NCI-H146 treated with DMSO at 0.1 percent for 48 hours (cell line): ENCODE data around the gene GABRR1.
"Not testable (repeated sequence)": the region's sequence is repeated elsewhere in the genome, so short reads cannot be mapped to it uniquely, and the experiment has no call there.

Experiments used
- DNase-seq: peaks from one replicate; lab custom pipeline; 2025; ENCODE audit not compliant: unreplicated experiment; lab: John Stamatoyannopoulos, UW

GABRR1 gene

DNA sequence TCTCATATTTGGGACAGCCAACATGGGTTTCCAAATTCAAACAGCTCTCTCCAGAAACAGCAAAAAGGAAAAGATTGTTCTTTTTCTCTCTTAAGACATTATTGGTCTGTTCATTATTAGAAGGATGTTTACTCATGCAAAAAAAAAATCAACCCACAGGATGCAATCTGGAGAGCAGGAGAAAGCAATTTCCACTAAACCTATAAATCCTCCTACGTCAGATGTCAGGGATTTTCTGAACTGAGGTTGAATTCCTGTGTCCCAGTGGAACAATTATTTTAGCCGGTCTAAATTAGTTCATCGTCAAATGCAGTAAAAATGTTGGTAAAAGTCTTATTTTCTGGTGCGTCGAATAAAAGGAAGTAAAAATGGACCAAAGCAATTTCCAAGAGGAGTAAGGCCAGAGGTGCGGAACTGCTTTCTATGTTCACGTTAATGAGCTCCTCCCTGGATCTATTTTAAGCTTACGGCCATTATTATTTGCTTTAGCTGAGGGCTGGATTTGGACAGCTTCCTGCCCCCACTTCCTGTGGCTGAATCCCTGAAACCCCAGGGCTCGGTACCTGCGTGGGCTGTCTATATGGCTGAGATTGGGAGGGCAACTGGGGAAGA, at the start of gene GABRR1:
Gene GABRR1, minus strand, starts transcription at position 60 of the 612 bp plus-strand sequence. Its CDS starts 36 bp downstream, at position 24.
- no peak for DNase-seq

DNA sequence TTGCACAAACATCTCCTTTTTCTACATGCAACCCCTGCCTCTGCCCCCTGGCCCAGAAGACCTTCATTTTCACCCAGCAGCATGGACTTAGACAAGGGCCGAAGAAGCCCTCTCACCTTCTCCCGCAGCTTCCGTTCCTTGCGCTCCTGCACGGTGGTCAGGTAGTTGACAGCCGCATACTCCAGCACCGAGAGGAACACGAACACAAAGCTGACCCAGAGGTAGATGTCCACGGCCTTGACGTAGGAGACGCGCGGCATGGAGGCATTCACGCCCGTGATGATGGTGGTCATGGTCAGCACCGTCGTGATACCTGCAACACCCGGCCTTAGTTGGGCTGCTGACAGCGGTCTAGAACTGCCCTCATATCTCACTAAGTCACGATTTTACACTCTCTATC, 47.1 kb upstream of the GABRR1 start:
- DNase-seq = no peak

DNA sequence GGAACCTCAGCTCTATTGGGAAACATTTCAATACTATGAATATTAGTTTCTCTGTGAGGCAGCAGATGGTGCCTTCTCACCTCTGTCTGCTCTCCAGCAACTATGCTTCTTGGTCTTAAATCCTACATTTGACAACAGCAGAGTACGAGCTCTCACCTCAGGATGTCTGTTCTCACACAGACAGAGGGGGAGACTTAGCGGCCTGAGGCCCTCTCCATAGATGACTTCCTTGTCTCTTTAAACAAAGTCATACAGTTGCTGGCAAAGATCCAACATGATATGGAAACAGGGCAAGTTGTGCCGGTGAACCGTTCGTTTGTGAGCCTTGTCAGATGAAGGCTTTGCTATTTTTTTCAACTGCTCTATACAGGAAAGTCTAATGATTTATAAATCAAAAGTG, 43.7 kb upstream of the GABRR1 start:
- DNase-seq = peak; percentile 37

DNA sequence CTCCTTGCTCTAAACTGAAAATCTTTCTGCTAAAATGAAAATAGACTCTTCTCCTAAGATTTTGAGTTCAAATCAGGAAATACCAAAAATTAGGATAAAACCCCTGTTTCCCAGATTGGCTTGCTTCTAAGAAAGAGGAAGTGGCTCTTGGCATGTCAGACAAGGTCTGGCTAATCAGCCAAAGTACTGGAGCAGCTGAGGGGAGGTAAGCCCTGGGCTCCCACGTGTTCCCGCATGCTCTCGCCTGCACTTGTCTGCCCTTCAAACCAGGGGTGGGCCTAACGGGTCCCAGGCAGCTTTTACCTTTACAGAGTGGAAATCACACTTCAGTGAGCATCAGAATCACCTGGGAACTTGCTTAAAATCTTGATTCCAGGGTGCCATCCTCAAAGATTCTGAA, 43.2 kb upstream of the GABRR1 start:
- DNase-seq = no peak

DNA sequence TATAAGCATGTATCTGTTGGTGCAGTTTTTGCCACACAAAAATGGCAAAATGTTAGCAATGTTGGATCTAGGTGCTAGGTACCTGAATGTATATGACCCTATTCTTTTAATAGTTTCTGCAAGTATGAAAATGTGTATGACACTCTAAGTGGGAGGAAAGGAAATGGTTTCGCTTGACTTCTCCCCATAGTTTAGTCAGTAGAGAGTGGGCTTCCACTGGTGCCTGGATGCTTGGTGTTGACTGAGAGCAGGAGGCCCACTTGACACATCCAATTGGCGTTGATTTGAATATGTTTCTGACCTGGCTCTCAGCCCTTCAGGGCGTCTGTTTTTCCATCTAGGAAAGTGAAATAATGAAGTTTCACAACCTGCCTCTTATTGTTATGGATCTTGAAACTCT, 41.8 kb upstream of the GABRR1 start:
- DNase-seq = no peak

DNA sequence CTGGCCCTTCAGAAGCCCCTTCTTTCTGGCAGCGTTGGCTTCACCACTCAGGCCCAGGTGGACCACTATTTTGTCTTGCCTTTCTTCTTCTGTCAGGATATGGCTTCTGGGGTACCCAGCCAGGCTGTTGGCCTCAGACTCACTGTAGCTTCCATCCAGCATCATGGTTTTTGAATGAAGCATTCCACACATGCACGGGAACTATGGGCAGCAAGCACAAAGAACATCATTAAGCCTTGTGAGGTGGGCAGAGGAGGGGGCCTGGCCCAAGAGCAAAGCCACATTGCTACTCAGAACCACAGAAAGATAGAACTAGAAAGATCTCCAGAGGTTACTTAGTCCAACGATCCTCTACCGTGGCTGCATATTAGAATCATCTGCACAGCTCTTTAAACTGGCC, 40.6 kb upstream of the GABRR1 start:
- no peak for DNase-seq

DNA sequence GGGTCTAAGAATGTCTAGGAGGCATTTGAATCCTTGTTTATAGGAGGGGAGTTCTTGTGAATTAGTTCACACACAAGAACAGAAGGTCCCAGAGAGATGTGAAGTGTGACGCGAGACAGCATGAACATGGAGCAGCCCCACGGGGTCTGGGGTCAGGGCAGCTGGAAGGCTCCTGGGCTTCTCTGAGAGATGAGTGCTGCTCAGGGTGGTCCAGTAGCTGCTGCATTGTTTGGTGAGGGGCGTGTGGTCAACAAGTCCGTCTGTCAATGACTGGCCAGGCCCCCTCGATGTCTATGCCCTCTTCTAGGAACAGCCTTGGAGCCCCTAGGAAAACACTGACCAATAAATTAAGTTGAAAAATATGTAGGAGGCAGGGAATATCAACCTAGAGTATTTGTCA, 40.2 kb upstream of the GABRR1 start:
- DNase-seq = no peak

DNA sequence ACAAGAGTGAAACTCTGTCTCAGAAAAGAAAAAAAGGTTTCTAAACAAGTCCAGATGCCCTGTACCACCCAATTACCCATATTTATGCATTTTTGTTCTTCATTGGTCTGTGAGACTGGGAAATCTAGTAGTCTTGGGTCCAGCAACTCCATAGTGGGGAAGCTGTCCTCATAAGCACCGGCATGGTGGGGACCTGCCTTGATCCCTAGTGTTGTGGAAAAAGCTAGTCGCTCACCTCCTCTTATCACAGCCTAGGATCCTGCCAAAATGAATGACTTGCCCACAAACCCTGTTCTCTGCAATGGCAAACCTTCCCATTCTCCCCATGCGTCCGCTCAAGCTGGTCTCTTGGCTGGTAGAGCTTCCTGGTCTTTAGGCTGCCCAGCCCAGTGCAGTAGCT, 38.3 kb upstream of the GABRR1 start:
- DNase-seq = no peak

DNA sequence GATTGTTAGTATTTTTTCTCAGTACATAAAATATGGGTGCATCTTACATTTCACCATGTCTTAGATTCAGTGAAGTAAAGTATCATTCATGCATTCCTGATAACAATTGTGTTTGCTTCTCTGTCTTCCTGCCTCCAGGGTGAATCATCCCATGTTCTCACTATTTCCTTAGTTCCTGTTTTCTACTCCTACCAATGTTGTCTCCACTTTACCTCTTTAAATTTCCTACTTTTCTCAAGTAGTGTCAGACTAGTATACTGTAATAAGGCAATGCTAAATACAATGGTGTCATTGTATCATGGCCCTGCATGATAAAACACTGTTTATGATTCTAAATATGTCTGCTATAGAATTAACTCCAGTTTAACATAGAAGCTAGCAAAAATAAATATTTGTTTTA, 37.4 kb upstream of the GABRR1 start:
- DNase-seq = no peak

DNA sequence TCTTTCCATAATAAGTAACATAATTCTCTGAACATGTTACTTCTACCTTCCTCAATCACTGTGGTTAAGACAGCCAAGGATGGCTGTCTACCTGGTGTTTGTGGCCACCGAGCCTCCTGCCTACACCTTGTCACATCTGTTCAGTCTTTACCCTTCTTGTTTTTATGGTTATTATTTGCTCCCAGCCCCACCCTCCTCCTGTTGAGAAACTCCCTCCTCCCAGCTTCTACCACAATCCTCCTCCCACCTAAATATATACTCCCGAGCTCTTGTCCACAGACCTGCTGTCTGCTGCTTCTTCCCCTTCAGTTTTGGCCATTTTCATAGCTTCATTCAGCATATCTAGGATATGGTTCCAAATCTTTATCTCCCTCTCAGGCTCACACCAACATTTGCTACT, 35.7 kb upstream of the GABRR1 start:
- no peak for DNase-seq

DNA sequence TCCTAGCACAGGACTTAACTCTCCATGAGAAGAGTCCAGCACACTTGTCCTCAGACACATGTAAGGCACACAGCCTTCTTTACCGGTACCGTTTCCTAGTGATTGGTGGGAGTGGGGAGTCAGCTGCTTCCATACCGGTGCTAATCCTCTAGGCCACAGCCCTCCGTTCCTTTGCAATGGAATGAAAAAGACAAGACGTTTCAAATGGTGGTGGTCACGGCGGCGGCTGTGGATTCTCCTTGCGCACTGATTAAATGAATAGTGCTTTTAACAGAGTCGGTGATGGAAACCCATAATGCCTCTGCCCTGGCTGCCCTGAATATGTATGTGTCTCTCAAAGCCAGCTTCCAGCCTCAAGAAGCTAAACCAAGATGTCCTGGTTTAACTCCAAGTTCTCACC, 34.8 kb upstream of the GABRR1 start:
- no peak for DNase-seq

DNA sequence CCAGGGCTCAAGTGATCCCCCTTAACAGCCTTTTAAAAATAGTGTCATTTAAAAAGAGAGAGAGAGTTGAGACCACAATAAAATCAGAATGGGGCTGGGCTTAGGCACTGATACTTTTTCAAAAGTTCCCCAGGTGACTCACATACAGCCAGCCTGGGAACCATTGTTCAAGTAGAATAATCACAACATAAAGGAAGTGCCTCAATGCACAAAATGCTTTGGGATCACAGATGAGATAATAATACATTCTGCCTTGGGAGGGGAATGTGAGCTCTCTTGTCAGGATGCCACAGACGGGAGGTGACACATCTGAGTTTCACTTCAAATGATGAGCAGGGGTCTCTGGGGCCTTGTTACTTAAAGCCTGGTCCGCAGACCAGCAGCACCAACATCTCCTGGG, 34.0 kb upstream of the GABRR1 start:
- DNase-seq = no peak

DNA sequence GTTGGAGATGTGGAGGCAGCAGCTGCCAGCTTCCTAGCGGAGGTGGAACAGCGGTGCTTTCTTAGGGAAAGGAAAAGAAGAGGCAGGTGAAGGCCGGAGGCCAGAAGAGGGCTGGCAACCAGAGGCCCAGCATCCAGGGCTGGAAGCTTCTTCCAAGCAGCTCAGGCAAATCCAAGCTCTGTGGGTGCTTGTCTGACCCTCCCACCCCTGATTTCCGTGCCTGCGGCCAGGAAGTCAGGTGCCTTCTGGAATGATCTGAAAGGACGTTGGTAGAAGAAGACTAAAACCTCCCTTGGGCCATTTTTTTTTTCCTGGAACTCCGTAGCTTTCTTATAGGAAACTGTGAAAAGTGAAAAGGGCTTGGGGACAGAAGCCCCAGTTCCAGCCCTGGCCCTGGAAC, 33.1 kb upstream of the GABRR1 start:
- DNase-seq = no peak

DNA sequence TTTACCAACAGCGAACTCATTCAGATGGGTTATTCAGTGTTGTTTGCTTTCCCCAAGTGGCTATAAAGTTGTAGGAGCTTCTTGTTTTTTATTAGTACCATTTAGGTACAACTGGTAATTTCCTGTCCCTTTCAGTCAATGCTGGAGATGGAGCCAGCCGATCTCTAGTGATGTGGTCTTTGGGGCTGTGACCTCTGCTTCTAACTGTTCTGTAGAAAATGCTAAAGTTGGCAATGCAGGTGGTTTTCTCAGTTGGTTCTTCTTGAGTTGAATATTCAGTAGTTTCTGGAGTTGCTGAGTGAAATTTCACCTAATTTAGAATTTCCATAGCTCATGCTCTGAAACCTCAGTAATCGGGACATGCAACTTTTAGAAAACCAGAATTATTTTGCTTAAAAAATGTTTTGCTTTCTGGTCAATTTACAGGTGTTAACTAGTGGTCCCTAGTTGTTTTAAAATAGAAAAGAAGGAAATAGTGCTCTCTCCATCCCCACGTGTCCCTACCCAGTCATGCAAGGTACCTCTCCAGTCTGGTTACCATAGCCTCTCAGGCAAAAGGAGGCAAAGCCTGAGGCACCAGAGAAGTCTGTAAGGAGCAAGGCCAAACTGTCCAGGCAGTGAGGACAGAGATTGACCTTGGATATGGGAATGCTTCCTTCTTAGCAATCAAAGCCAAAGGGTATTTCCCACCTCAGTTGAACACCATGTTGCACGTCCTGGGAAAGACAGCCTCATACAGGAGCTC, 27.3 kb upstream of the GABRR1 start:
- no peak for DNase-seq

DNA sequence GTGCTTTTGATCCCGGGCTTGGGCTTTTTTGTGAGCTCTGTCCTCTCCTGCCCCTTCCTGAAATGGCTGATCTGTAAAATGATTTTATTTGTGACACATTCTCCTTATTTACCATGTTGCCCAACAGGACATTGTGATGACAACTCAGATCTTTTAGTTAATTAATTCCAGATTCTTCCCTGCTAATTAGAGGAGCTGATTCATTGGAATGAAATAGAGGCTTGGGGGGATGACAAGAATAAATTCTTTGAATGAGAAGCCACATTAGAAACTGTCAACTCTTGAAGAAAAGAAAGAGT, 26.1 kb upstream of the GABRR1 start:
- DNase-seq = no peak

DNA sequence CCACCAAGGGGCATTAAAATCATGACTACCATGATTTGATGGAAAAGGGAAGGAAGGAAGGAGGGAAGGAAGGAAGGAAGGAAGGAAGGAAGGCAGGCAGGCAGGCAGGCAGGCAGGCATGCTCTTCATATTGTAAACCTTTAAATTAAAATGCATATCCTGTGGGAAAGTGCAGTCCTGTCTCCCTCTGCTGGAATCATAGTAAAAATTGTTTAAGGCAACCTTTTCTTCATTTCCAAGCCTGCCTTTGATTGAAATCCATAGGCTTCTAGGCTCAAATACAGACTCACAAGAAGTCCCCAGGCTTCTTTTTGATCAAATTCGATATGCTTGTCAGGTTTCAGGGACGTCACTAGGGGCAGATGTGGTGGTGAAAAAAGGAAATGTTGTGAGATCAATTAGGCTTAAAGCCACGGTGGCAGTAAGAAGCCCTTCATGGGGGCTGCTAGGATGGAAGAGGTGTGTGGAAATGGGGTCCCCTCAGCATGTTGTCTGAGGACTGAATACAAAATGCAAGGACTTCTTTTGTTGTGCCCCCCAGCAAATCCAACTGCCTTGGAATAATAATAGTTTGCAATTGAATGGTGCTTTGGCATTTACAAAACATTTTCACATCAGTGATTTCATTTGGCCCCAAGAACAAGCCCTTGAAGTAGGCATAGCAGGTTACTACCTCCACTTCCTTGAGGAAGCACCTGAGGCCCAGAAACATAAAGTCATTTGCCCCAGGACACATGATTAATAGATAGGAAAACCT, 25.6 kb upstream of the GABRR1 start:
- peak; percentile 56 for DNase-seq

DNA sequence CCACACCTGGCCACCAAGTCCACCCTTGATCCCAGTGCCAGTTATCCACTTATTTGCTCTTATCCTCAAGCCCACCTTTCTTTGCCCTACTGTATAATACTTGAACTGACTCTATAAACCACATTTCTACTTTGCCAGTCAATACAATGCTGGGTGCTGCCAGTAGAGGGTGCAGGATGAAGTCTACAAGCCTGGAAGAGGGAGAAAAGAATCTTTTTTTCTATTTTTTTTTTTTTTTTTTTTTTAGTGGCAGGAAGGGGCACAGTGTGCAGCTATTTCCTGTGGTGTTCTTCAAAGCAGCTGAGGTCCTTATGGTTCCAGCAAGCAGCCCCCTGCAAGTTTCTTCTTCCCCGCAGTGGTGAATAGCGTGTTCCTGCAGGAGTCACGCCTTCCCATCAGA, 22.2 kb upstream of the GABRR1 start:
- no peak for DNase-seq

DNA sequence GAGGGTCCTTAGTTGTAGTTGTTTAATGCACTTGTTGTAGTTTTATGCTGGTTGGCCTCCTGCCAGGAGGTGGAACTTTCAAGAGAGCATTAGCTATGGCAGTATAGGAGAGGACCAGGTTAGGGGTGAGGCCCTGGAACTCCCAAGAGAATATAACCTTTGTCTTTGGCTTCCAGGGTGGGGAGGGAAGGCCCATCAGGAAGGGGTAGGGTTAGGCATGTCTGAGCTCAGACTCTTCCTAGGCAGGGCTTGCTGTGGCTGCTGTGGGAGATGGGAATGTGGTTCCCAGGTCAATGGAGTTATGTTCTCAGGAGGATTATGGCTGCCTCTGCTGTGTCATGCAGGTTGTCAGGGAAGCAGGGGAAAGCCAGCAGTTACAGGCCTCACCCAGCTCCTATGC, 20.0 kb upstream of the GABRR1 start:
- no peak for DNase-seq

DNA sequence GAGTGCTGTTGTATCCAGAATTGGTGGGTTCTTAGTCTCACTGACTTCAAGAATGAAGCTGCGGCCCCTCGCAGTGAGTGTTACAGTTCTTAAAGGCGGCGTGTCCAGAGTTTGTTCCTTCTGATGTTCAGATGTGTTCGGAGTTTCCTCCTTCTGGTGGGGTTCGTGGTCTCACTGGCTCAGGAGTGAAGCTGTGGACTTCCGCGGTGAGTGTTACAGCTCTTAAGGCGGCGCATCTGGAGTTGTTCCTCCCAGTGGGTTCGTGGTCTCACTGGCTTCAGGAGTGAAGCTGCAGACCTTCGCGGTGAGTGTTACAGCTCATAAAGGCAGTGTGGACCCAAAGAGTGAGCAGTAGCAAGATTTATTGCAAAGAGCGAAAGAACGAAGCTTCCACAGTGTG, 16.4 kb upstream of the GABRR1 start:
- DNase-seq = not testable (repeated sequence)

DNA sequence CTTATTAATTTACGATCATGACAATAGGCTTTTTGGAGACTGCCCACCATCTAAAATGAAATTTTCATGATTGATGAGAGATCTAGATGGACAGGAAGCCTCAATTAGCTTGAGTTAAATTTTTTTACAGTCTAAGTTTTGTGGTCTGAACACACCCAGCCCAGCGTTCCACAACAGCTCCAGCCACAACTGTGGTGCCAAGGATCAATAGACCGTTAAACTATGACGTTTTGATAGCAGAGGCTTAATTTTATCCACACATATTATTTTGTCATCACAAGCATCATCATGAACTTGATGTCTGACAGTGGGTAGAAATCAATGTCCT, 5.5 kb upstream of the GABRR1 start:
- DNase-seq = no peak

DNA sequence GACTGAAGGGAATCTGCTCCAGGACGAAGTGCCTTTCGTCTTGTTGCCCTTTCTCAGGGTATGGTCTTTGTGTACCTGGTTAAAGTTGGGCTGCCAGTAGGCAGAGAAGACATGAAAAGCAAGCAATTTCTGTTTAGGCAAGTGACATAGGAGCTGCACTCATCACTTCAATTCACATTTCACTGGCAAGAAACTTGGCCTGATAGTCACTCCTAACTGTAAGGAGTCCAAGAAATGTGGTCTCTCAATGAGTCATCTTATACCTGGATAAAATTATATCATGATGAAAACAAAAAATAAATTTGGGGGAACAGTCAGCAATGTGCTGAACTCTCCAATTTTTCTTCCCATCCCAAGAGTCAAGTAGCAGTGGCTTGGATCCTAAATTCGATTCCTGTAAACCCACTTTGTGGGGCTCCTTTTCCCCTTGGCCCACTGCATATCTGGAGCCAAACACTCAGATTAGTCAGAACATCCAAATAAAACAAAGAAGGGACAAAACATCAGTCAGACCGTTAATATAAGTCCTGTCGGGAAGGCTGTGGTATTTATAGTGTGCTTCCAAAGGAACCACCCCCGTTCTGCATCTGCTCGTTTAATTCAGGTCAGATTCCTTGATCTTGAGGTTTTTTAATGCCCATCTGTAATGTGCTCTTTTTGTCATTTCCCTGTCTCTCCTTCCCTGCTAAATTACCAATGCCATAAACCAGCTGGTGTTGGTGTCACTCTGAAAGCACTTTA, 5.0 kb upstream of the GABRR1 start:
- DNase-seq = no peak

DNA sequence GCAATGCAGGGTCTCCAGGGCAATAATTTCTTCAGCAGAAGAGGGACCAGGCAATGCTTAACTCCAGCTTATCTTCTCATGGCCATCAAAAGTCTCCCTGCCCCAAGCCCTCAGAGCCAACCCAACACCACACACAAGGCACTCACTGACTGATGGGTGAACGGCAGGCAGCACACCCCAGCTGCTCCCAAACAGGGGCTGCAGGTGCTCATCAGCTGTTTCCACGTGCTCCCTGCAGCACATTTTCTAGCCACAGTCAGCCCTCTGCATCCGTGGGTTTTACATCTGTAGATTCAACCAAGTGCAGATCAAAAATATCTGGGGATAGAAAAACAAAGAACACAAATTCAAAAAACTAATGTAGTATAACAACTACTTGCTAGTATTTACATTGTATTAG, 4.0 kb upstream of the GABRR1 start:
- no peak for DNase-seq
